GM12878 (cell line): ENCODE measurements around the gene CRYGS. TPM values are rescaled to one million over a fixed set of nuclear protein-coding genes. Genes with fewer than 3 reads are reported as not detected.

Experiments used
- CREM ChIP-seq: IDR thresholded peaks from 2 replicates; pipeline ENCODE4 v1.6.1; 2014; ENCODE audit warnings: antibody characterized with exemption, low read depth
- HDAC6 ChIP-seq: fragments of 200-600 bp; sonication (generic); IDR thresholded peaks from one replicate; pipeline ENCODE4 v1.8.0; 2017; ENCODE audit warnings: antibody characterized with exemption; ENCODE audit not compliant: unreplicated experiment
- IRF4 ChIP-seq: IDR thresholded peaks from 2 replicates; pipeline ENCODE4 v1.6.1; 2011; ENCODE audit warnings: low read depth, low read length
- JUNB ChIP-seq: IDR thresholded peaks from 2 replicates; pipeline ENCODE4 v1.6.1; 2016; ENCODE audit warnings: antibody characterized with exemption, mild to moderate bottlenecking
- KLF5 ChIP-seq: fragments of 450-650 bp; IDR thresholded peaks from 2 replicates; pipeline ENCODE4 v1.6.1; 2014; ENCODE audit warnings: mild to moderate bottlenecking; ENCODE audit not compliant: partially characterized antibody
- MEF2B ChIP-seq: fragments of 450-650 bp; IDR thresholded peaks from 2 replicates; pipeline ENCODE4 v1.6.1; 2018; ENCODE audit warnings: mild to moderate bottlenecking, moderate library complexity; ENCODE audit not compliant: partially characterized antibody, poor library complexity, severe bottlenecking
- POLR2A ChIP-seq: IDR thresholded peaks from 2 replicates; pipeline ENCODE4 v1.6.1; 2011; ENCODE audit warnings: low read depth, mild to moderate bottlenecking, low read length
- SIN3A ChIP-seq: IDR thresholded peaks from 2 replicates; pipeline ENCODE4 v1.6.1; 2012; ENCODE audit warnings: low read depth, low read length, improper control_type of control experiment
- SMAD1 ChIP-seq: fragments of 450-650 bp; IDR thresholded peaks from 2 replicates; pipeline ENCODE4 v1.6.1; 2018; ENCODE audit warnings: mild to moderate bottlenecking, low read depth; ENCODE audit not compliant: partially characterized antibody
- SMC3 ChIP-seq: IDR thresholded peaks from 2 replicates; pipeline ENCODE4 v1.6.1; 2011; ENCODE audit warnings: low read length, improper control_type of control experiment, borderline replicate concordance
- SREBF2 ChIP-seq: IDR thresholded peaks from 2 replicates; pipeline ENCODE4 v1.6.1; 2012; ENCODE audit warnings: mild to moderate bottlenecking, low read length
- polyA plus RNA-seq, 11 experiments: library from polyadenylated mRNA; depleted of rRNA in 4 of 11; unstranded in 6 of 11; stranded (reverse) in 5 of 11; fragments of >200 nt; fragmentation: Nextera tagmentation in 4 of 11; fragmentation: Illumina TruSeq in 1 of 11; extraction: Ambion mirVana in 4 of 11; extraction: Trizol in 1 of 11; gene quantifications; 1 replicate in 1 of 11; 2 replicates in 10 of 11; pipeline versions ENCODE4 v1.2.1 to v1.2.3, GENCODE V29; 2011 to 2016; ENCODE audit warnings: inconsistent platforms in 2 of 11, missing spikeins in 2 of 11, low read depth in 1 of 11
- total RNA-seq, 4 experiments: library from RNA; depleted of rRNA in 3 of 4; stranded (reverse); fragments of >200 nt in 3 of 4; fragmentation: Illumina TruSeq in 1 of 4; extraction: Trizol in 1 of 4; gene quantifications; 2 replicates each; pipeline versions ENCODE4 v1.2.1 to v1.2.3, GENCODE V29; 2013 to 2021
- TF ChIP-seq, protein P1 (sequence below): fragments of 450-650 bp; formaldehyde crosslinking; IDR thresholded peaks from 2 replicates; pipeline ENCODE4 v1.4.0; 2020; ENCODE audit warnings: mild to moderate bottlenecking, moderate library complexity
- TF ChIP-seq, protein P2 (sequence below): fragments of 450-650 bp; IDR thresholded peaks from 2 replicates; pipeline ENCODE4 v1.6.1; 2018; ENCODE audit warnings: borderline replicate concordance, mild to moderate bottlenecking; ENCODE audit not compliant: partially characterized antibody
- TF ChIP-seq, protein P3 (sequence below): IDR thresholded peaks from 2 replicates; pipeline ENCODE4 v1.6.1; 2011; ENCODE audit warnings: borderline replicate concordance, low read depth, mild to moderate bottlenecking, moderate library complexity, mixed read lengths, low read length; ENCODE audit not compliant: insufficient read depth; ENCODE audit errors: extremely low read length
- TF ChIP-seq, protein P4 (sequence below): fragments of 150-350 bp; IDR thresholded peaks from 2 replicates; pipeline ENCODE4 v1.6.1; 2016; ENCODE audit warnings: low read depth, low read length
- TF ChIP-seq, protein P5 (sequence below): fragments of 450-650 bp; IDR thresholded peaks from 2 replicates; pipeline ENCODE4 v1.6.1; 2016; ENCODE audit warnings: mild to moderate bottlenecking

The CRYGS gene
- total and polyA plus RNA-seq, 10 of the 15 experiments (the other 5 are each of a cell fraction or from before 2014, with no cell fraction given): 1.1 to 6.0 (median 2.5) TPM

DNA sequence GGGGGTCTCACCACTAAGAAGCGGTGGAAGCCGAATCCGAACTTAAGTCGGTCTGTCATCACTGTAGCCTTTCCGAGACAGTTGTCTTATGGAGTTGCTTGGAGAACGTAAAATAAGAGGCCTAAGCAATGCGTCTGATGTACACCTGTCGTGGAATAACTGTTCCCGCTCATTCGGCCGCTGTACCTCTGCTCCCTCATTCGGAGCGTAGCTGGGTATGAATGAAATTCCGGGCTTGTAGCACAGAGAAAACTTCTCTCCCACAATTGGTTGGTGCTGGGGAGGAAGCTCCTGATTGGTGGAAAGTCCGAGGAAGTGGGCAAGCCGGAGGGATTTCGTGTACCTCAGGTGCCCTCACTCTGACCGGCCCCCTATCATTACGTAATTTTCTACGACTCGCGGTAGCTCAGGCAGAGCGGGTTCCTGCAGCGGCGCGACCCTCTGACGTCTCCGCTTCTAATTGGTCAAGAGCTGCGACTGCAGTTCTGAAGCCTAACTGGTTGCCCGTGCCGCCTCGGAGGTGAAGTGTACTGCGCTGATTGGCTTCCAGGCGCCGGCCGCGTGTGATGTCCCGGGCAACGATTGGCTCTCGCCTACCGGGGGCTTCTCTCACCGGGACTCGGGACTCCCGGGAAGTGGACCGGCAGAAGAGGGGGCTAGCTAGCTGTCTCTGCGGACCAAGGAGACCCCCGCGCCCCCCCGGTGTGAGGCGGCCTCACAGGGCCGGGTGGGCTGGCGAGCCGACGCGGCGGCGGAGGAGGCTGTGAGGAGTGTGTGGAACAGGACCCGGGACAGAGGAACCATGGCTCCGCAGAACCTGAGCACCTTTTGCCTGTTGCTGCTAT lies 26.1 kb upstream of the CRYGS start, which contains the start of gene DNAJB11 (continued):
- TF ChIP-seq KLF5 (no peak), IRF4 (no peak), HDAC6 (no peak), JUNB (no peak), POLR2A (peak; percentile 92), SMC3 (no peak), SIN3A (peak; percentile 39), MEF2B (peak; percentile 13), CREM (peak; percentile 99), SREBF2 (no peak), SMAD1 (peak; percentile 63)
- TF ChIP-seq, protein P1, sequence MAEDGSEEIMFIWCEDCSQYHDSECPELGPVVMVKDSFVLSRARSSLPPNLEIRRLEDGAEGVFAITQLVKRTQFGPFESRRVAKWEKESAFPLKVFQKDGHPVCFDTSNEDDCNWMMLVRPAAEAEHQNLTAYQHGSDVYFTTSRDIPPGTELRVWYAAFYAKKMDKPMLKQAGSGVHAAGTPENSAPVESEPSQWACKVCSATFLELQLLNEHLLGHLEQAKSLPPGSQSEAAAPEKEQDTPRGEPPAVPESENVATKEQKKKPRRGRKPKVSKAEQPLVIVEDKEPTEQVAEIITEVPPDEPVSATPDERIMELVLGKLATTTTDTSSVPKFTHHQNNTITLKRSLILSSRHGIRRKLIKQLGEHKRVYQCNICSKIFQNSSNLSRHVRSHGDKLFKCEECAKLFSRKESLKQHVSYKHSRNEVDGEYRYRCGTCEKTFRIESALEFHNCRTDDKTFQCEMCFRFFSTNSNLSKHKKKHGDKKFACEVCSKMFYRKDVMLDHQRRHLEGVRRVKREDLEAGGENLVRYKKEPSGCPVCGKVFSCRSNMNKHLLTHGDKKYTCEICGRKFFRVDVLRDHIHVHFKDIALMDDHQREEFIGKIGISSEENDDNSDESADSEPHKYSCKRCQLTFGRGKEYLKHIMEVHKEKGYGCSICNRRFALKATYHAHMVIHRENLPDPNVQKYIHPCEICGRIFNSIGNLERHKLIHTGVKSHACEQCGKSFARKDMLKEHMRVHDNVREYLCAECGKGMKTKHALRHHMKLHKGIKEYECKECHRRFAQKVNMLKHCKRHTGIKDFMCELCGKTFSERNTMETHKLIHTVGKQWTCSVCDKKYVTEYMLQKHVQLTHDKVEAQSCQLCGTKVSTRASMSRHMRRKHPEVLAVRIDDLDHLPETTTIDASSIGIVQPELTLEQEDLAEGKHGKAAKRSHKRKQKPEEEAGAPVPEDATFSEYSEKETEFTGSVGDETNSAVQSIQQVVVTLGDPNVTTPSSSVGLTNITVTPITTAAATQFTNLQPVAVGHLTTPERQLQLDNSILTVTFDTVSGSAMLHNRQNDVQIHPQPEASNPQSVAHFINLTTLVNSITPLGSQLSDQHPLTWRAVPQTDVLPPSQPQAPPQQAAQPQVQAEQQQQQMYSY: no peak
- TF ChIP-seq, protein P2, sequence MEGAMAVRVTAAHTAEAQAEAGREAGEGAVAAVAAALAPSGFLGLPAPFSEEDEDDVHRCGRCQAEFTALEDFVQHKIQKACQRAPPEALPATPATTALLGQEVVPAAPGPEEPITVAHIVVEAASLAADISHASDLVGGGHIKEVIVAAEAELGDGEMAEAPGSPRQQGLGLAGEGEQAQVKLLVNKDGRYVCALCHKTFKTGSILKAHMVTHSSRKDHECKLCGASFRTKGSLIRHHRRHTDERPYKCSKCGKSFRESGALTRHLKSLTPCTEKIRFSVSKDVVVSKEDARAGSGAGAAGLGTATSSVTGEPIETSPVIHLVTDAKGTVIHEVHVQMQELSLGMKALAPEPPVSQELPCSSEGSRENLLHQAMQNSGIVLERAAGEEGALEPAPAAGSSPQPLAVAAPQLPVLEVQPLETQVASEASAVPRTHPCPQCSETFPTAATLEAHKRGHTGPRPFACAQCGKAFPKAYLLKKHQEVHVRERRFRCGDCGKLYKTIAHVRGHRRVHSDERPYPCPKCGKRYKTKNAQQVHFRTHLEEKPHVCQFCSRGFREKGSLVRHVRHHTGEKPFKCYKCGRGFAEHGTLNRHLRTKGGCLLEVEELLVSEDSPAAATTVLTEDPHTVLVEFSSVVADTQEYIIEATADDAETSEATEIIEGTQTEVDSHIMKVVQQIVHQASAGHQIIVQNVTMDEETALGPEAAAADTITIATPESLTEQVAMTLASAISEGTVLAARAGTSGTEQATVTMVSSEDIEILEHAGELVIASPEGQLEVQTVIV: peak; percentile 54
- TF ChIP-seq, protein P3, sequence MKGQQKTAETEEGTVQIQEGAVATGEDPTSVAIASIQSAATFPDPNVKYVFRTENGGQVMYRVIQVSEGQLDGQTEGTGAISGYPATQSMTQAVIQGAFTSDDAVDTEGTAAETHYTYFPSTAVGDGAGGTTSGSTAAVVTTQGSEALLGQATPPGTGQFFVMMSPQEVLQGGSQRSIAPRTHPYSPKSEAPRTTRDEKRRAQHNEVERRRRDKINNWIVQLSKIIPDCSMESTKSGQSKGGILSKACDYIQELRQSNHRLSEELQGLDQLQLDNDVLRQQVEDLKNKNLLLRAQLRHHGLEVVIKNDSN: no peak
- TF ChIP-seq, protein P4, sequence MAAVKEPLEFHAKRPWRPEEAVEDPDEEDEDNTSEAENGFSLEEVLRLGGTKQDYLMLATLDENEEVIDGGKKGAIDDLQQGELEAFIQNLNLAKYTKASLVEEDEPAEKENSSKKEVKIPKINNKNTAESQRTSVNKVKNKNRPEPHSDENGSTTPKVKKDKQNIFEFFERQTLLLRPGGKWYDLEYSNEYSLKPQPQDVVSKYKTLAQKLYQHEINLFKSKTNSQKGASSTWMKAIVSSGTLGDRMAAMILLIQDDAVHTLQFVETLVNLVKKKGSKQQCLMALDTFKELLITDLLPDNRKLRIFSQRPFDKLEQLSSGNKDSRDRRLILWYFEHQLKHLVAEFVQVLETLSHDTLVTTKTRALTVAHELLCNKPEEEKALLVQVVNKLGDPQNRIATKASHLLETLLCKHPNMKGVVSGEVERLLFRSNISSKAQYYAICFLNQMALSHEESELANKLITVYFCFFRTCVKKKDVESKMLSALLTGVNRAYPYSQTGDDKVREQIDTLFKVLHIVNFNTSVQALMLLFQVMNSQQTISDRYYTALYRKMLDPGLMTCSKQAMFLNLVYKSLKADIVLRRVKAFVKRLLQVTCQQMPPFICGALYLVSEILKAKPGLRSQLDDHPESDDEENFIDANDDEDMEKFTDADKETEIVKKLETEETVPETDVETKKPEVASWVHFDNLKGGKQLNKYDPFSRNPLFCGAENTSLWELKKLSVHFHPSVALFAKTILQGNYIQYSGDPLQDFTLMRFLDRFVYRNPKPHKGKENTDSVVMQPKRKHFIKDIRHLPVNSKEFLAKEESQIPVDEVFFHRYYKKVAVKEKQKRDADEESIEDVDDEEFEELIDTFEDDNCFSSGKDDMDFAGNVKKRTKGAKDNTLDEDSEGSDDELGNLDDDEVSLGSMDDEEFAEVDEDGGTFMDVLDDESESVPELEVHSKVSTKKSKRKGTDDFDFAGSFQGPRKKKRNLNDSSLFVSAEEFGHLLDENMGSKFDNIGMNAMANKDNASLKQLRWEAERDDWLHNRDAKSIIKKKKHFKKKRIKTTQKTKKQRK: no peak
- TF ChIP-seq, protein P5, sequence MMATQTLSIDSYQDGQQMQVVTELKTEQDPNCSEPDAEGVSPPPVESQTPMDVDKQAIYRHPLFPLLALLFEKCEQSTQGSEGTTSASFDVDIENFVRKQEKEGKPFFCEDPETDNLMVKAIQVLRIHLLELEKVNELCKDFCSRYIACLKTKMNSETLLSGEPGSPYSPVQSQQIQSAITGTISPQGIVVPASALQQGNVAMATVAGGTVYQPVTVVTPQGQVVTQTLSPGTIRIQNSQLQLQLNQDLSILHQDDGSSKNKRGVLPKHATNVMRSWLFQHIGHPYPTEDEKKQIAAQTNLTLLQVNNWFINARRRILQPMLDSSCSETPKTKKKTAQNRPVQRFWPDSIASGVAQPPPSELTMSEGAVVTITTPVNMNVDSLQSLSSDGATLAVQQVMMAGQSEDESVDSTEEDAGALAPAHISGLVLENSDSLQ: peak; percentile 64
